ENCODE measurements around the gene ENC1.

DNA sequence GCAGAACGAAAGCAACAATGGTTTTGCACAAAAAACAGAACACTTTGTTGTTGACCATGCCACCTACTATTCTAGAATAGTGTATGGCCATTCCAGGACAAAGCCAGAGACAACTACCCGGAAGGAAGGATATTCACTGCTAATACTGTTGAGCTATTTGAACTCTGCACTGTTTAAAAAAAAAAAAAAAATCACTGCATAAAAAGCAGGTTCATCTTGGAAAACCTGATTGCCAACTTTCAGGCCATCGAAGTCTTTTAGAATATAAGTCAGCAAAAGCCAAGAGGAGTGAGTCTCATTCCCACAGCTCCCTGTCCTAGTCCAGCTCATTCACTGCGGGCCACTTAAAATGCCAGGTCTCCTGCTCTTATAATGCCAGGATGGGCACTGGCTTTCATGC is 4.0 kb downstream of the ENC1 start:
- no peak for TF ChIP-seq EP300 (IDR thresholded peaks at IDR 0.05)
- TF ChIP-seq JUN (IDR thresholded peaks at IDR 0.05) = no peak
- no peak for TF ChIP-seq CTCF (IDR thresholded peaks at IDR 0.05)
- TF ChIP-seq MAZ (IDR thresholded peaks at IDR 0.05; ENCODE audit: borderline replicate concordance, low read depth, low read length) = no peak
- no peak for TF ChIP-seq SMC3 (IDR thresholded peaks at IDR 0.05)
- TF ChIP-seq CEBPB (IDR thresholded peaks at IDR 0.05) = no peak
- TF ChIP-seq RFX5 (IDR thresholded peaks at IDR 0.05) = no peak
- no peak for TF ChIP-seq BCL3 (IDR thresholded peaks at IDR 0.05)
- no peak for TF ChIP-seq MAFK (IDR thresholded peaks at IDR 0.05; ENCODE audit: partially characterized antibody)
- TF ChIP-seq, protein P1, sequence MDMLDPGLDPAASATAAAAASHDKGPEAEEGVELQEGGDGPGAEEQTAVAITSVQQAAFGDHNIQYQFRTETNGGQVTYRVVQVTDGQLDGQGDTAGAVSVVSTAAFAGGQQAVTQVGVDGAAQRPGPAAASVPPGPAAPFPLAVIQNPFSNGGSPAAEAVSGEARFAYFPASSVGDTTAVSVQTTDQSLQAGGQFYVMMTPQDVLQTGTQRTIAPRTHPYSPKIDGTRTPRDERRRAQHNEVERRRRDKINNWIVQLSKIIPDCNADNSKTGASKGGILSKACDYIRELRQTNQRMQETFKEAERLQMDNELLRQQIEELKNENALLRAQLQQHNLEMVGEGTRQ (IDR thresholded peaks at IDR 0.05) = no peak
- no peak for TF ChIP-seq CHD2 (IDR thresholded peaks at IDR 0.05; ENCODE audit: low read length, partially characterized antibody)
- TF ChIP-seq, protein P2, sequence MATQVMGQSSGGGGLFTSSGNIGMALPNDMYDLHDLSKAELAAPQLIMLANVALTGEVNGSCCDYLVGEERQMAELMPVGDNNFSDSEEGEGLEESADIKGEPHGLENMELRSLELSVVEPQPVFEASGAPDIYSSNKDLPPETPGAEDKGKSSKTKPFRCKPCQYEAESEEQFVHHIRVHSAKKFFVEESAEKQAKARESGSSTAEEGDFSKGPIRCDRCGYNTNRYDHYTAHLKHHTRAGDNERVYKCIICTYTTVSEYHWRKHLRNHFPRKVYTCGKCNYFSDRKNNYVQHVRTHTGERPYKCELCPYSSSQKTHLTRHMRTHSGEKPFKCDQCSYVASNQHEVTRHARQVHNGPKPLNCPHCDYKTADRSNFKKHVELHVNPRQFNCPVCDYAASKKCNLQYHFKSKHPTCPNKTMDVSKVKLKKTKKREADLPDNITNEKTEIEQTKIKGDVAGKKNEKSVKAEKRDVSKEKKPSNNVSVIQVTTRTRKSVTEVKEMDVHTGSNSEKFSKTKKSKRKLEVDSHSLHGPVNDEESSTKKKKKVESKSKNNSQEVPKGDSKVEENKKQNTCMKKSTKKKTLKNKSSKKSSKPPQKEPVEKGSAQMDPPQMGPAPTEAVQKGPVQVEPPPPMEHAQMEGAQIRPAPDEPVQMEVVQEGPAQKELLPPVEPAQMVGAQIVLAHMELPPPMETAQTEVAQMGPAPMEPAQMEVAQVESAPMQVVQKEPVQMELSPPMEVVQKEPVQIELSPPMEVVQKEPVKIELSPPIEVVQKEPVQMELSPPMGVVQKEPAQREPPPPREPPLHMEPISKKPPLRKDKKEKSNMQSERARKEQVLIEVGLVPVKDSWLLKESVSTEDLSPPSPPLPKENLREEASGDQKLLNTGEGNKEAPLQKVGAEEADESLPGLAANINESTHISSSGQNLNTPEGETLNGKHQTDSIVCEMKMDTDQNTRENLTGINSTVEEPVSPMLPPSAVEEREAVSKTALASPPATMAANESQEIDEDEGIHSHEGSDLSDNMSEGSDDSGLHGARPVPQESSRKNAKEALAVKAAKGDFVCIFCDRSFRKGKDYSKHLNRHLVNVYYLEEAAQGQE (IDR thresholded peaks at IDR 0.05) = no peak
- no peak for TF ChIP-seq POLR2A (IDR thresholded peaks at IDR 0.05; ENCODE audit: low read length)
- TF ChIP-seq RCOR1 (IDR thresholded peaks at IDR 0.05; ENCODE audit: low read depth, low read length) = no peak

All from A549 (cell line).